ENCODE measurements around the gene CCDC170.

DNA sequence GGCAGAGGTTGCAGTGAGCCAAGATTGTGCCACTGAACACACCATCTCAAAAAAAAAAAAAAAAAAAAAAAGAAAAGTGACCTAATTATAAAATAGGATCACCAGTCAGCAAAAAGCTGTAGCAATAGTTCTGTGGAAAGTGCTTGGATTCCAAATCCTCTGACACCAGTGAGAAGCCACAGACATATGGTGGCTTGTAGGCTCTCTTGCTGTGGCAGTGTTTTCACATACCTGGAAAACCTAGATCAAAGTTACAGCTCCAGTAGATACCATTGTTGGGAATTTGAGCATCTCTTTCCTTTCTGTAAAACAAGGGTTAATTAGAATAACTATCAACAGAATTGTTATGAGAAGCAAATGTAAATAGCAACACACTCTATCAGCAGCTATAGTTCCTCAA lies 4.1 kb downstream of the CCDC170 start:
- TF ChIP-seq, protein P1, sequence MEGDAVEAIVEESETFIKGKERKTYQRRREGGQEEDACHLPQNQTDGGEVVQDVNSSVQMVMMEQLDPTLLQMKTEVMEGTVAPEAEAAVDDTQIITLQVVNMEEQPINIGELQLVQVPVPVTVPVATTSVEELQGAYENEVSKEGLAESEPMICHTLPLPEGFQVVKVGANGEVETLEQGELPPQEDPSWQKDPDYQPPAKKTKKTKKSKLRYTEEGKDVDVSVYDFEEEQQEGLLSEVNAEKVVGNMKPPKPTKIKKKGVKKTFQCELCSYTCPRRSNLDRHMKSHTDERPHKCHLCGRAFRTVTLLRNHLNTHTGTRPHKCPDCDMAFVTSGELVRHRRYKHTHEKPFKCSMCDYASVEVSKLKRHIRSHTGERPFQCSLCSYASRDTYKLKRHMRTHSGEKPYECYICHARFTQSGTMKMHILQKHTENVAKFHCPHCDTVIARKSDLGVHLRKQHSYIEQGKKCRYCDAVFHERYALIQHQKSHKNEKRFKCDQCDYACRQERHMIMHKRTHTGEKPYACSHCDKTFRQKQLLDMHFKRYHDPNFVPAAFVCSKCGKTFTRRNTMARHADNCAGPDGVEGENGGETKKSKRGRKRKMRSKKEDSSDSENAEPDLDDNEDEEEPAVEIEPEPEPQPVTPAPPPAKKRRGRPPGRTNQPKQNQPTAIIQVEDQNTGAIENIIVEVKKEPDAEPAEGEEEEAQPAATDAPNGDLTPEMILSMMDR (IDR thresholded peaks at IDR 0.05), result no peak
- TF ChIP-seq POLR2A (IDR thresholded peaks at IDR 0.05), result no peak

All from lower leg skin (tissue), 3 donors.